ENCODE results near the gene ZMYM4.
A peak's percentile ranks its signal among the peaks of the same experiment; 100 is the strongest.
"Not testable (repeated sequence)": the region's sequence is repeated elsewhere in the genome, so short reads cannot be mapped to it uniquely, and the experiment has no call there.

ZMYM4 gene

GRCh38 chr1:35268282-35269200 lies at the start of gene ZMYM4:
Gene ZMYM4, plus strand, starts transcription at chr1:35268709. Its CDS starts 338 bp downstream, at chr1:35269047.
- peak; percentile 83 for DNase-seq

GRCh38 chr1:35220976-35221375 lies 47.5 kb upstream of the ZMYM4 start:
- DNase-seq: no peak

- DNase-seq: no peak
These were observed 46.0 kb upstream of the ZMYM4 start for GRCh38 chr1:35222322-35223083.

GRCh38 chr1:35223084-35223630 lies 45.4 kb upstream of the ZMYM4 start:
- DNase-seq: no peak

- no peak for DNase-seq
These were observed 42.0 kb upstream of the ZMYM4 start for GRCh38 chr1:35226546-35226945.

- DNase-seq: no peak
These were observed 38.7 kb upstream of the ZMYM4 start for GRCh38 chr1:35229587-35230360.

- no peak for DNase-seq
These were observed 37.2 kb upstream of the ZMYM4 start for GRCh38 chr1:35231287-35231686.

- not testable (repeated sequence) for DNase-seq
These were observed 31.7 kb upstream of the ZMYM4 start for GRCh38 chr1:35236772-35237171.

GRCh38 chr1:35243691-35244090 lies 24.8 kb upstream of the ZMYM4 start:
- DNase-seq: peak; percentile 56

- DNase-seq: no peak
These were observed 21.3 kb upstream of the ZMYM4 start for GRCh38 chr1:35247256-35247655.

- DNase-seq: no peak
These were observed 14.6 kb upstream of the ZMYM4 start for GRCh38 chr1:35253941-35254340.

- no peak for DNase-seq
These were observed 13.2 kb upstream of the ZMYM4 start for GRCh38 chr1:35255276-35255675.

- DNase-seq: no peak
These were observed 8.9 kb upstream of the ZMYM4 start for GRCh38 chr1:35259561-35259960.

- no peak for DNase-seq
These were observed 6.9 kb upstream of the ZMYM4 start for GRCh38 chr1:35261412-35262120.

- DNase-seq: no peak
These were observed 4.5 kb upstream of the ZMYM4 start for GRCh38 chr1:35264035-35264434.

- no peak for DNase-seq
These were observed 3.6 kb upstream of the ZMYM4 start for GRCh38 chr1:35264871-35265270.

GRCh38 chr1:35266306-35266705 lies 2.2 kb upstream of the ZMYM4 start:
- no peak for DNase-seq

- DNase-seq: no peak
These were observed 886 bp downstream of the ZMYM4 start for GRCh38 chr1:35269201-35269988.

- no peak for DNase-seq
These were observed 1.4 kb downstream of the ZMYM4 start for GRCh38 chr1:35269989-35270289.

GRCh38 chr1:35270836-35271235 lies 2.3 kb downstream of the ZMYM4 start:
- DNase-seq: no peak

- DNase-seq: no peak
These were observed 5.7 kb downstream of the ZMYM4 start for GRCh38 chr1:35274197-35274596.
